NB4 (cell line): ENCODE data around the gene CCDC82.

ENCODE experiments used
- DNase-seq: peaks from one replicate; pipeline ENCODE4 v3.0.0; 2010; ENCODE audit warnings: low read depth
- H3K4me3 ChIP-seq: one replicate; pipeline ENCODE4 v1.5.1; 2011; ENCODE audit warnings: mild to moderate bottlenecking, low read depth, low read length, moderate library complexity
- MYC ChIP-seq: IDR thresholded peaks from 2 replicates; pipeline ENCODE4 v1.6.1; 2011; ENCODE audit warnings: low read depth, low read length
- POLR2A ChIP-seq: IDR thresholded peaks from 2 replicates; pipeline ENCODE4 v1.6.1; 2011; ENCODE audit warnings: mild to moderate bottlenecking; ENCODE audit not compliant: insufficient read length; ENCODE audit errors: extremely low read depth
- TF ChIP-seq, protein P1 (sequence below): IDR thresholded peaks from one replicate; pipeline ENCODE4 v1.5.1; 2012; ENCODE audit warnings: low read depth, low read length
- TF ChIP-seq, protein P2 (sequence below): IDR thresholded peaks from 2 replicates; pipeline ENCODE4 v1.6.1; 2011; ENCODE audit warnings: low read depth, low read length

Gene CCDC82

DNA sequence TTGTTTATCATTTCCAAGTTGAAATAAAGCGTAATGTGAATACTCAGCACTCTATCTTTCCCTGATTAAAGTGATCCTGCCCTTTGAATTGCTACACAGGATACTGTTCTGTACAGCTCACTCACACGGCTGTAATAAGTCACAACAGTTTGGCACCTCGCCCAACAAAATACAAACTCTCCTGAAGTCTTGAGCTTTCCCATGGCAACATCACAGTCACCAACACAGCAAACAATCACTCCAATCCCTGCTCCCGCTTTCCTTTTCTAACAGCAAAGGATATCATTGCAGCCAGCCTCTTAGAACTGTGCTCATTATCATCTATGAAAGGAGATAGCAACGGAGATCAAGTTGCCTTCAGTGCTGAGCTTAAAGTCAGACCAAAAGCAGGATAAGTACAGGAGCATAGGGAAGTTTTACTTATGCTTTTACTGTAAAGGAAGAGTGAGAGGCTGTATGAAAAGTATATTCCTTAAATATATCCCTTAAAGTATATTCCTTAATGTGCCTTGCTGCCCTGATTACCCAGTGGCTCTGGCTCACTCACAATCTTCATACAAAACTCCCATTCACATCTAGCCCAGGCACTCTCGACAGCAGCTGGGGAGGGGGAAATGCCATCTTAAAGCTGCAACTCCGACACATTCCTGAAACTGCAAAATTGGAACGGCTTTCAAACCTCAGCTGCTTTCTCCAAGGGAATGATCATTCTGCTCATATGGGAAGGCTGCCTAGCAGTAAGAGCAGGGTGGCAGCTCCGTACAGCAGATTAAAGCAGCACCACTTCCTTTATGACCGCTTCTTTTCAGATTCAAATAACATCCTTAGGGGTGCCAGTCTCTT lies 82.6 kb downstream of the CCDC82 start:
- DNase-seq, result peak; percentile 19
- TF ChIP-seq MYC, result no peak
- TF ChIP-seq, protein P1, sequence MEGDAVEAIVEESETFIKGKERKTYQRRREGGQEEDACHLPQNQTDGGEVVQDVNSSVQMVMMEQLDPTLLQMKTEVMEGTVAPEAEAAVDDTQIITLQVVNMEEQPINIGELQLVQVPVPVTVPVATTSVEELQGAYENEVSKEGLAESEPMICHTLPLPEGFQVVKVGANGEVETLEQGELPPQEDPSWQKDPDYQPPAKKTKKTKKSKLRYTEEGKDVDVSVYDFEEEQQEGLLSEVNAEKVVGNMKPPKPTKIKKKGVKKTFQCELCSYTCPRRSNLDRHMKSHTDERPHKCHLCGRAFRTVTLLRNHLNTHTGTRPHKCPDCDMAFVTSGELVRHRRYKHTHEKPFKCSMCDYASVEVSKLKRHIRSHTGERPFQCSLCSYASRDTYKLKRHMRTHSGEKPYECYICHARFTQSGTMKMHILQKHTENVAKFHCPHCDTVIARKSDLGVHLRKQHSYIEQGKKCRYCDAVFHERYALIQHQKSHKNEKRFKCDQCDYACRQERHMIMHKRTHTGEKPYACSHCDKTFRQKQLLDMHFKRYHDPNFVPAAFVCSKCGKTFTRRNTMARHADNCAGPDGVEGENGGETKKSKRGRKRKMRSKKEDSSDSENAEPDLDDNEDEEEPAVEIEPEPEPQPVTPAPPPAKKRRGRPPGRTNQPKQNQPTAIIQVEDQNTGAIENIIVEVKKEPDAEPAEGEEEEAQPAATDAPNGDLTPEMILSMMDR, result no peak
- TF ChIP-seq, protein P2, sequence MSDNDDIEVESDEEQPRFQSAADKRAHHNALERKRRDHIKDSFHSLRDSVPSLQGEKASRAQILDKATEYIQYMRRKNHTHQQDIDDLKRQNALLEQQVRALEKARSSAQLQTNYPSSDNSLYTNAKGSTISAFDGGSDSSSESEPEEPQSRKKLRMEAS, result no peak
- no peak for TF ChIP-seq POLR2A
- H3K4me3 ChIP-seq, result no peak overlapping the region

DNA sequence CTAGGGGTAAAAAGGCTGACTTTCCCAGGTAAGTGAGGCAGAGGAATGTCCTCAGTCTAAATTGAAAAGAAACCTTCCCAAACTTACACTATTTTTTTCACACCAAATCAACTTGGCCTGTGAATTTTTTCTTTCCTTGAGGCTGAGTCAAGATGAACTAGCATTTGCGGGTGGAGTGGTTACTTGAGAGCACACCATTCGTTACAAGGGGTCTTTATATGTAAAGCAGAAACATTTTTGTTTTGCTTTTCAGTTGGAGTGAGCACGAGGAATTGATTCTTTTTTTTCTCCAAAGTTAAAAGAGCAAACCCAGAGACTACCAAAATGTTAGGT lies 83.1 kb downstream of the CCDC82 start:
- H3K4me3 ChIP-seq, result no peak overlapping the region
- TF ChIP-seq, protein P1, result no peak
- TF ChIP-seq, protein P2, result no peak
- no peak for TF ChIP-seq POLR2A
- TF ChIP-seq MYC, result no peak
- DNase-seq, result no peak

DNA sequence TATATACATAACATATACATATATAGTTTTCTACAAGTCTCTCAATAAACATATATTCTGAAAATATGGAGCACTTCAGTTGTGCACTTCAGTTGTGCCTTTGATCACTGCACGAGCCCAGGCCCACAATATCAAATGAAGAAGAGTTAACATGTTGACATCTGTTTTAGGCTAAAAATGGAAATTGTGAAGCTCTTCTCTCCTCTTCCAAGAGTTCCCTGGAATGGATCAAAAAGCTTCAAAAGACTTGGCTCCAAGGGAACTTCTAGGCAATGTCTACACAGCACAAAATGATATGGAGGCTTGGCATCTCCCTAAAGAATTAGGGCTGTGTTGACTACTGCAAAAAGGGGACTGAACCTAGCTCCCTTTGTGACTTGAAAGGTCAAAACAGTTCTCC lies 83.6 kb downstream of the CCDC82 start:
- H3K4me3 ChIP-seq, result no peak overlapping the region

DNA sequence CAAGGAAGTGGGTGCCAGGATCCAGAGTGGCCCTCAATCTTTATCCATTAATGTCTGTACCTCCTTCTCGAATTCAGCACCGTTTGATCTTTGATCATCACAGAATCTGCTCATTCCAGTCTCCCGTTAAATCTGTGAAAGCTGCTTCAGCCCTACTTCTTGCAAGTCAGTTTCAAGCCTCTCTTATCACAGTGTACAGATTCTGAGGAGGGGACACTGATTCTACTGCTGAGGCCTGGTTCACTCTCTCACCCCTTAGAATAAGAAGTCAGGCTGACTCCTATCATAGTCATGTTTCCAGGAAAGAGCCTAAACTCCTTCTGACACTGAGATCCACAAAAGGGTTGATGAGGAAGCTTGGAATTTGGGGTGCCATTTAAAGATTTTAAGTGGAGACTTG lies 85.7 kb downstream of the CCDC82 start:
- no peak overlapping the region for H3K4me3 ChIP-seq
- TF ChIP-seq, protein P1, result no peak
- TF ChIP-seq MYC, result no peak
- TF ChIP-seq POLR2A, result no peak
- TF ChIP-seq, protein P2, result no peak
- DNase-seq, result no peak

More for the DNA sequence above, 83.6 kb downstream of the CCDC82 start:
- TF ChIP-seq, protein P1, result no peak
- no peak for TF ChIP-seq POLR2A
- no peak for TF ChIP-seq MYC
- TF ChIP-seq, protein P2, result no peak
- DNase-seq, result no peak

DNA sequence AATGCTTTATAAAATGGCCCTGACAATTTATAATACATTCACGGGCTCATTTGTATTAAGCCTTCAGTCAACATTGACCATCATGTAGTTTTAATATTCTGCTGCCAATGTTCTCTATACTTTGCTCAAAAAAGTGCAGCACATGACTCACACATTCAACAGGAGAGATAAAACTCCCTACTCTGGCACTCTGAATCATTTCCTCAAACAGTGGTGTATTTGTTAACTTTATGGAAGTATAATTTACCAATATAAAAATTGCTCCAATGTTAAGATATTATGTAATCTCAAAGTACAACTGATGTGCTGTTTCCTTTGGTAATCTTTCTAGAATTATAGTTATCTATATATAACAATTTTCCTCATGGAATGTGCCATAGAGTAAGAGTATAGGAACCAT lies 86.6 kb downstream of the CCDC82 start:
- H3K4me3 ChIP-seq, result no peak overlapping the region
- TF ChIP-seq, protein P2, result peak; percentile 40; the same call in 1 of the 2 replicates
- TF ChIP-seq, protein P1, result no peak
- TF ChIP-seq MYC, result no peak; the same call in 1 of the 2 replicates
- TF ChIP-seq POLR2A, result no peak
- DNase-seq, result peak; percentile 73
